ENCODE measurements around the gene DOCK9.

Gene DOCK9

GRCh38 chr13:98954313-98954712, 23.6 kb downstream of the DOCK9 start:
- Histone ChIP-seq H3K4me1 (ENCODE audit: control insufficient read depth in 2 of 2, insufficient read depth in 2 of 2, low read length in 2 of 2) (peaks cover 0 to 4% of the 10 kb centered on the region in 2 donors), H3K4me3 (ENCODE audit: low read length in 2 of 2) (no peak overlapping the region), H3K36me3 (ENCODE audit: control insufficient read depth in 2 of 2, insufficient read depth in 2 of 2, low read length in 2 of 2) (no peaks in the 10 kb centered on the region), H3K9me3 (ENCODE audit: control insufficient read depth in 2 of 2, low read length in 2 of 2) (no peaks in the 10 kb centered on the region), H3K27ac (ENCODE audit: low read depth in 2 of 2, low read length in 2 of 2) (no peak overlapping the region), H3K9ac (ENCODE audit: low read depth in 1 of 2, low read length in 2 of 2) (no peak overlapping the region), H3K27me3 (ENCODE audit: control insufficient read depth in 2 of 2, insufficient read depth in 2 of 2, low read length in 2 of 2) (no peaks in the 10 kb centered on the region)

- Histone ChIP-seq H3K4me3 (ENCODE audit: low read length in 2 of 2) (no peak overlapping the region), H3K9ac (ENCODE audit: low read depth in 1 of 2, low read length in 2 of 2) (no peak overlapping the region), H3K27me3 (ENCODE audit: control insufficient read depth in 2 of 2, insufficient read depth in 2 of 2, low read length in 2 of 2) (no peaks in the 10 kb centered on the region), H3K4me1 (ENCODE audit: control insufficient read depth in 2 of 2, insufficient read depth in 2 of 2, low read length in 2 of 2) (no peaks in the 10 kb centered on the region), H3K9me3 (ENCODE audit: control insufficient read depth in 2 of 2, low read length in 2 of 2) (no peaks in the 10 kb centered on the region), H3K36me3 (ENCODE audit: control insufficient read depth in 2 of 2, insufficient read depth in 2 of 2, low read length in 2 of 2) (no peaks in the 10 kb centered on the region), H3K27ac (ENCODE audit: low read depth in 2 of 2, low read length in 2 of 2) (no peak overlapping the region)
These were observed 26.6 kb downstream of the DOCK9 start for GRCh38 chr13:98951266-98951665.

GRCh38 chr13:98950705-98951104, 27.2 kb downstream of the DOCK9 start:
- Histone ChIP-seq H3K4me1 (ENCODE audit: control insufficient read depth in 2 of 2, insufficient read depth in 2 of 2, low read length in 2 of 2) (no peaks in the 10 kb centered on the region), H3K9ac (ENCODE audit: low read depth in 1 of 2, low read length in 2 of 2) (no peak overlapping the region)

GRCh38 chr13:98947925-98948324, 29.9 kb downstream of the DOCK9 start:
- H3K4me1 ChIP-seq (ENCODE audit: control insufficient read depth in 2 of 2, insufficient read depth in 2 of 2, low read length in 2 of 2) = no peaks in the 10 kb centered on the region

More at GRCh38 chr13:98950705-98951104, 27.2 kb downstream of the DOCK9 start:
- no peaks in the 10 kb centered on the region for H3K9me3 ChIP-seq (ENCODE audit: control insufficient read depth in 2 of 2, low read length in 2 of 2)
- no peak overlapping the region for H3K27ac ChIP-seq (ENCODE audit: low read depth in 2 of 2, low read length in 2 of 2)
- no peaks in the 10 kb centered on the region for H3K27me3 ChIP-seq (ENCODE audit: control insufficient read depth in 2 of 2, insufficient read depth in 2 of 2, low read length in 2 of 2)
- no peaks in the 10 kb centered on the region for H3K36me3 ChIP-seq (ENCODE audit: control insufficient read depth in 2 of 2, insufficient read depth in 2 of 2, low read length in 2 of 2)
- no peak overlapping the region for H3K4me3 ChIP-seq (ENCODE audit: low read length in 2 of 2)

GRCh38 chr13:98945863-98946605, 31.8 kb downstream of the DOCK9 start:
- no peak overlapping the region for H3K27ac ChIP-seq (ENCODE audit: low read depth in 2 of 2, low read length in 2 of 2)
- no peak overlapping the region for H3K9ac ChIP-seq (ENCODE audit: low read depth in 1 of 2, low read length in 2 of 2)
- H3K4me1 ChIP-seq (ENCODE audit: control insufficient read depth in 2 of 2, insufficient read depth in 2 of 2, low read length in 2 of 2) = no peaks in the 10 kb centered on the region
- no peak overlapping the region for H3K4me3 ChIP-seq (ENCODE audit: low read length in 2 of 2)
- no peaks in the 10 kb centered on the region for H3K27me3 ChIP-seq (ENCODE audit: control insufficient read depth in 2 of 2, insufficient read depth in 2 of 2, low read length in 2 of 2)
- no peaks in the 10 kb centered on the region for H3K36me3 ChIP-seq (ENCODE audit: control insufficient read depth in 2 of 2, insufficient read depth in 2 of 2, low read length in 2 of 2)
- H3K9me3 ChIP-seq (ENCODE audit: control insufficient read depth in 2 of 2, low read length in 2 of 2) = no peaks in the 10 kb centered on the region

More at GRCh38 chr13:98947925-98948324, 29.9 kb downstream of the DOCK9 start:
- Histone ChIP-seq H3K9ac (ENCODE audit: low read depth in 1 of 2, low read length in 2 of 2) (no peak overlapping the region), H3K4me3 (ENCODE audit: low read length in 2 of 2) (no peak overlapping the region), H3K36me3 (ENCODE audit: control insufficient read depth in 2 of 2, insufficient read depth in 2 of 2, low read length in 2 of 2) (no peaks in the 10 kb centered on the region), H3K27me3 (ENCODE audit: control insufficient read depth in 2 of 2, insufficient read depth in 2 of 2, low read length in 2 of 2) (no peaks in the 10 kb centered on the region), H3K9me3 (ENCODE audit: control insufficient read depth in 2 of 2, low read length in 2 of 2) (no peaks in the 10 kb centered on the region), H3K27ac (ENCODE audit: low read depth in 2 of 2, low read length in 2 of 2) (no peak overlapping the region)

GRCh38 chr13:98944336-98944735, 33.5 kb downstream of the DOCK9 start:
- H3K4me1 ChIP-seq (ENCODE audit: control insufficient read depth in 2 of 2, insufficient read depth in 2 of 2, low read length in 2 of 2) = no peaks in the 10 kb centered on the region
- no peaks in the 10 kb centered on the region for H3K27me3 ChIP-seq (ENCODE audit: control insufficient read depth in 2 of 2, insufficient read depth in 2 of 2, low read length in 2 of 2)
- no peak overlapping the region for H3K9ac ChIP-seq (ENCODE audit: low read depth in 1 of 2, low read length in 2 of 2)
- H3K9me3 ChIP-seq (ENCODE audit: control insufficient read depth in 2 of 2, low read length in 2 of 2) = no peaks in the 10 kb centered on the region
- H3K4me3 ChIP-seq (ENCODE audit: low read length in 2 of 2) = no peak overlapping the region
- no peak overlapping the region for H3K27ac ChIP-seq (ENCODE audit: low read depth in 2 of 2, low read length in 2 of 2)
- H3K36me3 ChIP-seq (ENCODE audit: control insufficient read depth in 2 of 2, insufficient read depth in 2 of 2, low read length in 2 of 2) = no peaks in the 10 kb centered on the region

- Histone ChIP-seq H3K4me1 (ENCODE audit: control insufficient read depth in 2 of 2, insufficient read depth in 2 of 2, low read length in 2 of 2) (no peaks in the 10 kb centered on the region), H3K4me3 (ENCODE audit: low read length in 2 of 2) (no peak overlapping the region), H3K36me3 (ENCODE audit: control insufficient read depth in 2 of 2, insufficient read depth in 2 of 2, low read length in 2 of 2) (no peaks in the 10 kb centered on the region), H3K27me3 (ENCODE audit: control insufficient read depth in 2 of 2, insufficient read depth in 2 of 2, low read length in 2 of 2) (no peaks in the 10 kb centered on the region), H3K9me3 (ENCODE audit: control insufficient read depth in 2 of 2, low read length in 2 of 2) (no peaks in the 10 kb centered on the region), H3K27ac (ENCODE audit: low read depth in 2 of 2, low read length in 2 of 2) (no peak overlapping the region), H3K9ac (ENCODE audit: low read depth in 1 of 2, low read length in 2 of 2) (no peak overlapping the region)
These were observed 34.9 kb downstream of the DOCK9 start for GRCh38 chr13:98942997-98943396.

GRCh38 chr13:98942485-98942884, 35.4 kb downstream of the DOCK9 start:
- Histone ChIP-seq H3K9me3 (ENCODE audit: control insufficient read depth in 2 of 2, low read length in 2 of 2) (no peaks in the 10 kb centered on the region), H3K36me3 (ENCODE audit: control insufficient read depth in 2 of 2, insufficient read depth in 2 of 2, low read length in 2 of 2) (no peaks in the 10 kb centered on the region), H3K9ac (ENCODE audit: low read depth in 1 of 2, low read length in 2 of 2) (no peak overlapping the region), H3K4me1 (ENCODE audit: control insufficient read depth in 2 of 2, insufficient read depth in 2 of 2, low read length in 2 of 2) (no peaks in the 10 kb centered on the region), H3K4me3 (ENCODE audit: low read length in 2 of 2) (no peak overlapping the region), H3K27me3 (ENCODE audit: control insufficient read depth in 2 of 2, insufficient read depth in 2 of 2, low read length in 2 of 2) (no peaks in the 10 kb centered on the region), H3K27ac (ENCODE audit: low read depth in 2 of 2, low read length in 2 of 2) (no peak overlapping the region)

- Histone ChIP-seq H3K9me3 (ENCODE audit: control insufficient read depth in 2 of 2, low read length in 2 of 2) (no peaks in the 10 kb centered on the region), H3K4me1 (ENCODE audit: control insufficient read depth in 2 of 2, insufficient read depth in 2 of 2, low read length in 2 of 2) (no peaks in the 10 kb centered on the region), H3K27ac (ENCODE audit: low read depth in 2 of 2, low read length in 2 of 2) (no peak overlapping the region), H3K4me3 (ENCODE audit: low read length in 2 of 2) (no peak overlapping the region), H3K36me3 (ENCODE audit: control insufficient read depth in 2 of 2, insufficient read depth in 2 of 2, low read length in 2 of 2) (no peaks in the 10 kb centered on the region), H3K9ac (ENCODE audit: low read depth in 1 of 2, low read length in 2 of 2) (no peak overlapping the region), H3K27me3 (ENCODE audit: control insufficient read depth in 2 of 2, insufficient read depth in 2 of 2, low read length in 2 of 2) (no peaks in the 10 kb centered on the region)
These were observed 36.3 kb downstream of the DOCK9 start for GRCh38 chr13:98941536-98941935.

GRCh38 chr13:98941126-98941525, 36.7 kb downstream of the DOCK9 start:
- no peaks in the 10 kb centered on the region for H3K4me1 ChIP-seq (ENCODE audit: control insufficient read depth in 2 of 2, insufficient read depth in 2 of 2, low read length in 2 of 2)

More at GRCh38 chr13:98941126-98941525, 36.7 kb downstream of the DOCK9 start:
- Histone ChIP-seq H3K9me3 (ENCODE audit: control insufficient read depth in 2 of 2, low read length in 2 of 2) (no peaks in the 10 kb centered on the region), H3K36me3 (ENCODE audit: control insufficient read depth in 2 of 2, insufficient read depth in 2 of 2, low read length in 2 of 2) (no peaks in the 10 kb centered on the region), H3K4me3 (ENCODE audit: low read length in 2 of 2) (no peak overlapping the region), H3K9ac (ENCODE audit: low read depth in 1 of 2, low read length in 2 of 2) (no peak overlapping the region), H3K27ac (ENCODE audit: low read depth in 2 of 2, low read length in 2 of 2) (no peak overlapping the region), H3K27me3 (ENCODE audit: control insufficient read depth in 2 of 2, insufficient read depth in 2 of 2, low read length in 2 of 2) (no peaks in the 10 kb centered on the region)
